T1000 (cell line): ENCODE data around the gene TYROBP.
"Not testable (repeated sequence)": the region's sequence is repeated elsewhere in the genome, so short reads cannot be mapped to it uniquely, and the experiment has no call there.

Experiments used
- DNase-seq: peaks from one replicate; lab custom pipeline; 2025; ENCODE audit warnings: mixed read lengths; lab: John Stamatoyannopoulos, UW

Gene TYROBP

GRCh38 chr19:35899547-35900214, 8.4 kb downstream of the TYROBP start:
- peak; percentile 37 for DNase-seq

- DNase-seq: no peak
These were observed 9.6 kb downstream of the TYROBP start for GRCh38 chr19:35898499-35898809.

- DNase-seq: no peak
These were observed 10.2 kb downstream of the TYROBP start for GRCh38 chr19:35897706-35898451.

GRCh38 chr19:35896643-35897040, 11.5 kb downstream of the TYROBP start:
- DNase-seq: no peak

- DNase-seq: no peak
These were observed 12.0 kb downstream of the TYROBP start for GRCh38 chr19:35895911-35896642.

- DNase-seq: no peak
These were observed 13.8 kb downstream of the TYROBP start for GRCh38 chr19:35894342-35894741.

GRCh38 chr19:35891819-35892218, 16.3 kb downstream of the TYROBP start:
- DNase-seq: not testable (repeated sequence)

GRCh38 chr19:35890113-35890650, 17.9 kb downstream of the TYROBP start:
- DNase-seq: no peak

GRCh38 chr19:35889370-35890112, 18.6 kb downstream of the TYROBP start:
- DNase-seq: no peak

- DNase-seq: no peak
These were observed 19.7 kb downstream of the TYROBP start for GRCh38 chr19:35888398-35888797.

- DNase-seq: no peak
These were observed 20.9 kb downstream of the TYROBP start for GRCh38 chr19:35887197-35887596.

- no peak for DNase-seq
These were observed 22.2 kb downstream of the TYROBP start for GRCh38 chr19:35885904-35886303.

GRCh38 chr19:35885225-35885738, 22.8 kb downstream of the TYROBP start:
- DNase-seq: no peak

- no peak for DNase-seq
These were observed 24.2 kb downstream of the TYROBP start for GRCh38 chr19:35883882-35884281.

- DNase-seq: no peak
These were observed 25.8 kb downstream of the TYROBP start for GRCh38 chr19:35882114-35882832.

- peak; percentile 87 for DNase-seq
These were observed 28.3 kb downstream of the TYROBP start for GRCh38 chr19:35879770-35880317.

GRCh38 chr19:35879068-35879467, 29.0 kb downstream of the TYROBP start:
- no peak for DNase-seq

- no peak for DNase-seq
These were observed 33.6 kb downstream of the TYROBP start for GRCh38 chr19:35874392-35874930.

GRCh38 chr19:35872180-35872579, 35.9 kb downstream of the TYROBP start:
- no peak for DNase-seq

GRCh38 chr19:35871611-35872010, 36.5 kb downstream of the TYROBP start:
- no peak for DNase-seq

- DNase-seq: no peak
These were observed 37.3 kb downstream of the TYROBP start for GRCh38 chr19:35870798-35871197.
